HFFc6 (cell line): Measurements from ENCODE around the gene XPA. TPM values are rescaled to one million over a fixed set of nuclear protein-coding genes. Genes with fewer than 3 reads are reported as not detected.

ENCODE experiments used
- DNase-seq: peaks from one replicate; pipeline ENCODE4 v3.0.0-alpha.2; 2018
- H3K27ac Mint-ChIP-seq: 2 replicates; pipeline ENCODE4 v1.8.0; 2020; ENCODE audit warnings: mild to moderate bottlenecking, mixed read lengths
- H3K27me3 Mint-ChIP-seq: 2 replicates; pipeline ENCODE4 v1.8.0; 2021; ENCODE audit warnings: mild to moderate bottlenecking, moderate library complexity, mixed read lengths; ENCODE audit not compliant: insufficient read depth
- H3K36me3 Mint-ChIP-seq: 2 replicates; pipeline ENCODE4 v1.8.0; 2021; ENCODE audit warnings: low read depth, mixed read lengths
- H3K4me1 Mint-ChIP-seq: 2 replicates; pipeline ENCODE4 v1.8.0; 2020; ENCODE audit warnings: low read depth, mixed read lengths
- H3K4me3 Mint-ChIP-seq: 2 replicates; pipeline ENCODE4 v1.8.0; 2020; ENCODE audit warnings: mild to moderate bottlenecking, moderate library complexity, mixed read lengths
- H3K9me3 Mint-ChIP-seq: 2 replicates; pipeline ENCODE4 v1.8.0; 2020; ENCODE audit warnings: mild to moderate bottlenecking, mixed read lengths
- CTCF ChIP-seq: fragments of 200-600 bp; sonication (generic); IDR thresholded peaks from 2 replicates; pipeline ENCODE4 v1.5.0; 2021; ENCODE audit warnings: antibody characterized with exemption, mild to moderate bottlenecking
- total RNA-seq, 6 experiments: library from RNA; stranded (reverse); fragmentation: NEBNext Ultra II Directional; extraction: Animal tissue kit (Norgen Biotek cat#: 25700); gene quantifications; 2 replicates in 1 of 6; 3 replicates in 5 of 6; pipeline ENCODE4 v1.2.3, GENCODE V29; 2021

Gene XPA
- total RNA-seq, 6 experiments from 2014 or later = 6.5 to 10.7 (median 9.6) TPM

GRCh38 chr9:97630591-97630990 is 66.5 kb downstream of the XPA start:
- no peak overlapping the region for H3K27ac Mint-ChIP-seq
- TF ChIP-seq CTCF = no peak
- no peaks in the 10 kb centered on the region for H3K9me3 Mint-ChIP-seq
- DNase-seq = no peak
- H3K36me3 Mint-ChIP-seq = peaks cover 7% of the 10 kb centered on the region
- H3K27me3 Mint-ChIP-seq = peaks cover 2% of the 10 kb centered on the region
- peaks cover 32% of the 10 kb centered on the region for H3K4me1 Mint-ChIP-seq
- no peak overlapping the region for H3K4me3 Mint-ChIP-seq

- Mint-ChIP-seq H3K36me3 (no peaks in the 10 kb centered on the region), H3K4me1 (peaks cover 19% of the 10 kb centered on the region), H3K4me3 (no peak overlapping the region), H3K9me3 (no peaks in the 10 kb centered on the region), H3K27me3 (peaks cover 2% of the 10 kb centered on the region), H3K27ac (no peak overlapping the region)
- TF ChIP-seq CTCF = peak; percentile 24; the same call in 1 of the 2 replicates
- no peak for DNase-seq
These were observed 68.0 kb downstream of the XPA start for GRCh38 chr9:97629156-97629555.

DNA sequence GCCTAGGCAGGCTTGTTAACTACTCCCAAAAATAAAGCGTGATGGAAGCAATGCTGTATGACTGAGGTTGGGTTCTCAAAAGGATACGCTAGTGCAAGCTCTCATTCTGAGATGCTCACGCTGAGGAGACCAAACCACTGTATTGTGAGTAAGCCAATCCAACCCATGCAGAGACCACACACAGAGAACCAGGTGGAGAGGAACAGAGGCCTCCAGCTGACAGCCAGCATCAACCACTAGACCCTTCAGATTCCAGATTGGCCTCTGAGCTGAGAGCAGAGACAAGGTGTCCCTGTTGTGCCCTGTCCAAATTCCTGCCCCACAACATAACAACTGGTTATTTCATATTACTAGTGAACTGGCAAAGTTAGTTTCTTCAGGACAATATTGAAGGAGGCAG is 68.5 kb downstream of the XPA start:
- no peaks in the 10 kb centered on the region for H3K9me3 Mint-ChIP-seq
- H3K4me3 Mint-ChIP-seq = no peak overlapping the region
- no peaks in the 10 kb centered on the region for H3K36me3 Mint-ChIP-seq
- peaks cover 19% of the 10 kb centered on the region for H3K4me1 Mint-ChIP-seq
- peaks cover 2% of the 10 kb centered on the region; the same call in 1 of the 2 replicates for H3K27me3 Mint-ChIP-seq
- DNase-seq = no peak
- no peak overlapping the region for H3K27ac Mint-ChIP-seq
- no peak for TF ChIP-seq CTCF

GRCh38 chr9:97627624-97628023 is 69.5 kb downstream of the XPA start:
- Mint-ChIP-seq H3K9me3 (no peaks in the 10 kb centered on the region), H3K27ac (peak overlapping the region; percentile 3; the same call in 1 of the 2 replicates), H3K4me3 (peak overlapping the region; percentile 29; the same call in 1 of the 2 replicates), H3K4me1 (peaks cover 19% of the 10 kb centered on the region), H3K36me3 (peaks cover 6% of the 10 kb centered on the region; the same call in 1 of the 2 replicates), H3K27me3 (no peaks in the 10 kb centered on the region)
- TF ChIP-seq CTCF = no peak
- DNase-seq = no peak

DNA sequence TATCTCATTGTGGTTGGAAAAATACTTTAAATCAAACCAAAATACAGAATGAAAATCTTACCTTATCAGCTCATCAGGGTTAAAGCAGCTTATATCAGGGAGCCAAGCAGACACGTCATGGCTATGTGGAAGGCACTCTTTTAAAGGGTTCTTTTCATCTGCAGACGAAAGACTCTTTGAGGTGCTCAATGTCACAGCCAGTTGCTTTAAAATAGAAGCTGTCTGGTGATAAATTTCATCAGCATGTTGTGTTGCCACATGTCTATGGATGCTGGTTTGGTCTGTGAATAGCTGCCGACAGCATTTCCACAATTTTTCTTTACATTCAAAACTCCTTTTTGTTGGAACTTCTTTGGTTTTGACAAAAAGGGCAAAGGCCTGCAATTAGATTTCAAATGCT is 71.5 kb downstream of the XPA start:
- DNase-seq = no peak
- Mint-ChIP-seq H3K36me3 (peaks cover 6% of the 10 kb centered on the region; the same call in 1 of the 2 replicates), H3K27ac (no peak overlapping the region), H3K4me3 (no peak overlapping the region), H3K9me3 (no peaks in the 10 kb centered on the region), H3K27me3 (no peaks in the 10 kb centered on the region; the same call in 1 of the 2 replicates), H3K4me1 (peaks cover 11% of the 10 kb centered on the region)
- TF ChIP-seq CTCF = no peak

Other genes with a start within 250 kb of the XPA start
- under 1 TPM; 0.14 to 0.60 (median 0.57) TPM for gene TMOD1, start 195.7 kb downstream of the XPA start, total RNA-seq
- 10 to 100 TPM in 1 of 6 experiments, 1 to 10 TPM in 5; 7.0 to 10.7 (median 8.6) TPM for gene TSTD2, start 64.0 kb downstream of the XPA start, total RNA-seq
- 10 to 100 TPM; 36.5 to 46.3 (median 41.2) TPM for gene NCBP1, start 63.5 kb downstream of the XPA start, total RNA-seq
- gene FOXE1, start 155.9 kb upstream of the XPA start, total RNA-seq = 100 to 1,000 TPM in 4 of 6 experiments, 10 to 100 TPM in 2; 51.0 to 173 (median 158) TPM
- gene TRMO, start 225.2 kb upstream of the XPA start, total RNA-seq = 10 to 100 TPM in 2 of 6 experiments, 1 to 10 TPM in 4; 8.4 to 10.9 (median 9.6) TPM
- gene HEMGN, start 240.8 kb upstream of the XPA start, total RNA-seq = not detected